Activated CD4-positive, alpha-beta T cell treated with anti-CD3 and anti-CD28 coated beads, Interleukin-2, amount 50 U/mL, for 4 hours (primary cell): Measurements from ENCODE around the gene FADS1.

Experiments used
- DNase-seq, 2 experiments: peaks; one replicate each; pipeline ENCODE4 v3.0.0-alpha.2; 2020

FADS1 gene

DNA sequence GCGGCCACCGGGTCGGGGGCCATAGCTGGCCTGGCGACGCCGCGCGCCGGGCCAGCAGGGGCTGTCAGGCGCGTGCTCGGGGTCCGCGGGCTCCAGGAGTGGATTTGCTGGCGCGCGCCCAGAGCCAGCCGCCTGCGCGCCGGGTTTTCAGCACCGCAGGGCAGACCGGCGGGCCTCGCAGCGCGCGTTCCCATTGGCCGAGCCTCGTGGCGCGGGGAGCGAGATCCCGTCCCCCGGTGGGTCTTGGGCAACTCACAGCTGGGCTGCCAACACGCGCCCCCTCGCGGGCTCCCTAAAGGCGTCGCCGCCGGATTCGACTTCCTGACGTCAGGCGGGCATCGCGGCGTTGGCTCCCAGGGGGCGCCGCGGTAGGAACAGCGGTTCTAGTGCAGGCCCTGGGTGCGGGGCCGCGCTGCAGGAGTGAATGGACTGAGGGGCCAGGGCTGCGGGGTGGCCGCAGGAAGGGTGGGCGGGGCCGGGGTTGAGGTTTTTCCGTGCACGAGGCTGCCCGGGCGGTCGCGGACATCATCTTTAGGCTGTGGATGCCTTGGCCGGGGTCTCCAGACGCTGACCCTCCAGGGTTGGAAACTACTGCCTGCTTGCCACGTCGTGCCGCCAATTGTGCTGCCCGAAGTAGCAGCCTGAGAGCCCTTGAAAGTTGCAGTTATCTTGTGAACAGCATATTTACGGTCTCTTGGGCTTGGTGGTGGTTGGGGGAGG, at the start of gene FADS1:
FADS1 (minus strand) TSS at position 268 of the 720 bp plus-strand sequence; CDS start at position 194, 74 bp downstream.
- peak; percentile 54 to 59 for DNase-seq

DNA sequence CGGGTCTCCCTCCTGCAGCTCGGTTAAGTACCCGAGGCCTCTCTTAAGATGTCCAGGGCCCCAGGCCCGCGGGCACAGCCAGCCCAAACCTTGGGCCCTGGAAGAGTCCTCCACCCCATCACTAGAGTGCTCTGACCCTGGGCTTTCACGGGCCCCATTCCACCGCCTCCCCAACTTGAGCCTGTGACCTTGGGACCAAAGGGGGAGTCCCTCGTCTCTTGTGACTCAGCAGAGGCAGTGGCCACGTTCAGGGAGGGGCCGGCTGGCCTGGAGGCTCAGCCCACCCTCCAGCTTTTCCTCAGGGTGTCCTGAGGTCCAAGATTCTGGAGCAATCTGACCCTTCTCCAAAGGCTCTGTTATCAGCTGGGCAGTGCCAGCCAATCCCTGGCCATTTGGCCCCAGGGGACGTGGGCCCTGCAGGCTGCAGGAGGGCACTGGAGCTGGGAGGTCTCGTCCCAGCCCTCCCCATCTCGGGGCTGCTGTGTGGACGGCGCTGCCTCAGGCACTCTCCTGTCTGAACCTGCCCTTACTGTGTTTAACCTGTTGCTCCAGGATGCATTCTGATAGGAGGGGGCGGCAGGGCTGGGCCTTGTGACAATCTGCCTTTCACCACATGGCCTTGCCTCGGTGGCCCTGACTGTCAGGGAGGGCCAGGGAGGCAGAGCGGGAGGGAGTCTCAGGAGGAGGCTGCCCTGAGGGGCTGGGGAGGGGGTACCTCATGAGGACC, 49.6 kb upstream of the FADS1 start:
- DNase-seq = no peak

DNA sequence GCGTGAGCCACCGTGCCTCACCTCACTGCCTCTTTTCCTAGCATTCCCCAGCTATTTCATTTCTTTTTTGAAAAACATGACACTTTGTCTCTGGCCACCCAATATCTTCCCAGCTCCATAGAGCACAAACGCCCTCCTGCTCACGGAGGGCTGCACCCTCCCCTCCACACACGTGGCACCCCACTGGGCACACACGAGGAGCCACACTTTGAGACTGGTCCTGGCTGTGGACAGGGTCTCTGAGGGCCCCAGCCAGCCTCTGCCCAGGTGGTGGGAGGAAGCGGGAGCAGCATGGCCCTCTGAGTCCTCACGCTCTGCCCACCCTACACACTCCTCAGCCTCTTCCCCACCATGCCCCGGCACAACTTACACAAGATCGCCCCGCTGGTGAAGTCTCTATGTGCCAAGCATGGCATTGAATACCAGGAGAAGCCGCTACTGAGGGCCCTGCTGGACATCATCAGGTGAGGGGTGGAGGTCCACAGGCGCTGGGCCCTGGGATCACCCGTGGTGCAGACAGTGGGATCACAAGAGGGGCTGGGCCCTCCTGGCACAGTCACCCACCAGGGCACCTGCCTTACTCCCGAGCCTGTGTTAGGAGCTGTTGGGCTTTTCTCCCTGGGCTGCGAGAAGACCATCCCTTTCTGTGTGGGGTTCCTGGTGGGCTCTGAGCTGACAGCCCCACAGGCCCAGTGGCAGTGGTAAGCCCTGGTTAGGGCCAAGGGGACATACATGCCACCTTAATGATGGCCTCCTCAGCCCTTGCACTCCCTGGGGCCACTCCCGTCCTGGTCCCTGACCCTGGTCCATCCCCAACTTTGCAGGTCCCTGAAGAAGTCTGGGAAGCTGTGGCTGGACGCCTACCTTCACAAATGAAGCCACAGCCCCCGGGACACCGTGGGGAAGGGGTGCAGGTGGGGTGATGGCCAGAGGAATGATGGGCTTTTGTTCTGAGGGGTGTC, 48.3 kb upstream of the FADS1 start:
- no peak for DNase-seq

DNA sequence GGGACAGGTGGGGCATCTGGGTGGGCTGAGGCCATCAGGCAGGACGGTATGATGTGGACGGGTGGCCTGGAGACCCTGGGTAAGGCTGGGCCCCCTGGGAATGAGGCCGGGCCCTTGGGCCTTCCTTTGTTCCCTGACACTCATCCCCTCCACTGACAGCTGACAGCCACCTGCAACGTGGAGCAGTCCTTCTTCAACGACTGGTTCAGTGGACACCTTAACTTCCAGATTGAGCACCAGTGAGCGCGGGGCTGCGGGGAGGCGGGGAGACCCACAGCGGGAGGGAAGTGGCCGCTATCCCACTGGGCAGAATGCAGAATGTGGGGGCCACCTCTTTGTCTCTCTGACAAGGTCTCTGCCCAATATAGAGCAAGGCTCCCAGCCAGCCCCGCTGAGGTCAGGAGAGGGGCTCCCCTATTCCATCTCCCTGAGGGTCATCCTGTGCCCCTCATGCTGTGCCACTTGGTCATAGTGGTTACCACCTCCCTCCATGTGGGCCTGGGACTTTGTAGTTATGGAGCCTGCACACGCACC, 46.8 kb upstream of the FADS1 start:
- no peak for DNase-seq

DNA sequence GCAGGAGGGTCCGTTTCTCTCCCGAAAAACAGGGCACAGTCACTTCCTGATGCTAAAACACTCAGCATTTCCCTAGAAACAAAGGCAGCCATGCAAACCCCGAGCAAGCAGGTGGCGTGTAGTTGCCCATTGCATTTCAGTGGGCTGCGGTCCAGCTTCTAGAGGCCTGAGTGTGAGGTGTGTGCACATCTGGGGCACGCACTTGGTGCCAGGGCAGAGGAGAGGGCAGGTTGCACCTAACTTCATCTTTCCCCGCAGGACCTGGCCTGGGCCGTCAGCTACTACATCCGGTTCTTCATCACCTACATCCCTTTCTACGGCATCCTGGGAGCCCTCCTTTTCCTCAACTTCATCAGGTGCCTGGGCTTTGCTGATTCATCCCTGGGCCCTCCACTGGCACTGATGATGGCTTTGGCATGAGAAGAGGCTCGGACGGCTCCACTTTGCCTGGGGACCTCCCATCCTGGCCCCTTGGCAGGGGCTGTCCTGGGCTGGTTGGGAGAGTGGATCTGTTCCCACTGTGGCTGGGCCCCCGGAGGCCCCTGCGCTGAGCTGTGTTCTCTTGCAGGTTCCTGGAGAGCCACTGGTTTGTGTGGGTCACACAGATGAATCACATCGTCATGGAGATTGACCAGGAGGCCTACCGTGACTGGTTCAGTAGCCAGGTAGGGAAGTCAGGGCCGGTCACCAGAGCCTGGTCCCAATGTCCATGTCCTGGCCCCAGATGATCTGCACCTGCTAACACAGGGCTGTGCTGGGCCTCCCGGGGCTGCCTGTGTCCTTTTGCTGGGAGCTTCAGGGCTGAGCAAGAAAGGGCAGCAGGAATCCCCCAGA, 46.1 kb upstream of the FADS1 start:
- DNase-seq = no peak

DNA sequence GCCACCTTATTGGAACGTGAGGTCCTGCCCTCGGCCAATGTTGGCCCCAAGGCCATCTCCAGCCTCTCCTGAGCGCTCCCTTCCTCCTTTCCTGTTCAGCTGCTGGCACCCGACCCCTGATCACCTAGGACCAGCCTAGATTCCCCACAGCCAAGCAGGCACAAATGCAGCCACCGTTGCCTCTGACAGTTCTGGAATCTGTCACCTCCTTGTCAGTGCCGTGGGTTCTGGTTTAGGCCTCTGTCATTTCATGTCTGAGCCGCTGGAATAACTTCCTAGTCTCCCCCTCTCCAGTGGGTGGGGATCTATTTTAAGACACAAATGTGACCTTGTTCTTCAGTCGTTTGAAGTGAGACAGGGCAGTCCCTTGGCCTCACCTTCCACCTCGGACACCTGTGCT, 44.8 kb upstream of the FADS1 start:
- DNase-seq = no peak

DNA sequence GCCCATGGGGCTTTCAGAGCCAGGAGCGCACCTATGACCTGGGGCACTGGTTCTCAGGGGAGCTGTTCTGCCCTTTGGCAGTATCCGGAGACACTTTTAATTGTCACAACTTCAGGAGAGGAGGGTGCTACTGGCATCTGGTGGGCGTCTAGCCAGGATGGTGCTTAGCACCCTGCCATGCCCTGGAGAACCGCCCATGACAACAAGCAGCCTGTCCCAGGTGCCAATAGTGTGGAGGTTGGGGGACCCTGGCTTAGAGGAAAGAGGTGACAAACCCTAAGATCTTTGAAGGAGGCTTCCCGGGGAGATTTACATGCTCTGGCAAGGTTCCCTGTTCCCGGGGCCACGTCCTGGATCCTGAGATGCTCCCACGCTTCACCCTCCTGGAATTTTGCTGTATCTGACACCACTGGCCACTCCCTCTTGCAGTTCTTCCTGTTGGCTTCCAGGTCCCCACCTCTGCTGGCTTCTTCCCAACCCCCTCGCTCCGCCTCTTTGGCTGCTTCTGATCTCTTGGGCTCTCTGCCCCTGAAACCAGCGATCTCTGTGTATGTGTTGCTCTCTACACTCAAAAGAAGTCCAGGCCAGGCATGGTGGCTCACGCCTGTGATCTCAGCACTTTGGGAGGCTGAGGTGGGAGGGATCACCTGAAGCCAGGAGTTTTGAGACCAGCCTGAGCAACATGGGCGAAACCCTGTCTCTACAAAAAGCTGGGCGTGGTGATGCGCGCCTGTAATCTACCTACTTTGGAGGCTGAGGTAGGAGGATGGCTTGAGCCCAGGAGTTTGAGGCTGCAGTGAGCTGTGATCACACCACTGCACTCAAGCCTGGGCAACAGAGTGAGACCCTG, 43.5 kb upstream of the FADS1 start:
- no peak for DNase-seq

DNA sequence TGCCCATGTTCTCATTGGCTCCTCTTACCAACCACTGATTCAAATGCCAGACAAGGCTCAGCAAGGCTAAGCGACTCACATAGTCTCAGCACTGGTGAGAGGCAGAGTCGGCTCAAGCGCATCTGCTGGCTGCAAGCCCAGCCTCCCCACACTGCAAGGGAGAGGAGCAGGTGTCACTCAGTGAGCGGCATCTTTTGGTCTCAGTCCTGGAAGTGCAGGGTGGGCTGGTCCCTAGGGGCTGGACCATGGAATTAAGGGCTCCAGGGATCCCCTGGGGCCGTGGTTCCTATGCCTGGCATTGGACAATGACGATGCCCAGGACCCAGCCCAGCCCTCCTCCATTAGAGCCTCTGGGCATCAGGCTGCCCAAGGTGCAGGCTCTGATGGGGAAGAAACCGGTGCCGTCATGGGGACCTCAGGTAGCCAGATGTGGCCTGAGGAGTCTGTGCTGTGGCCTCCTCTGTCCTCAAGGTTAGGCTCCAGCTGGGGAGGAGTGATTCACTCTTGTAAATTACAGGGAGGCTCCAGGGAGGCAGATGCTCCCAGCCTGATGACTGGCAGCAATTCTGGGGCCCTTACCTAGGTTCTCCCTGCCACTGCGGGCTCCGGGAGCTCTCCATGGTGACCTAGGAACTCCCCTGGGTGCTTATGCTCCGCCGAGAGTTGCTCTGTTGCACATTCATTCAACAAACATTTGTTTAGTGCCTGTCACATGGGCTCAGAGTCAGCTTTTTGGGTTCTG, 39.3 kb upstream of the FADS1 start:
- DNase-seq = no peak

DNA sequence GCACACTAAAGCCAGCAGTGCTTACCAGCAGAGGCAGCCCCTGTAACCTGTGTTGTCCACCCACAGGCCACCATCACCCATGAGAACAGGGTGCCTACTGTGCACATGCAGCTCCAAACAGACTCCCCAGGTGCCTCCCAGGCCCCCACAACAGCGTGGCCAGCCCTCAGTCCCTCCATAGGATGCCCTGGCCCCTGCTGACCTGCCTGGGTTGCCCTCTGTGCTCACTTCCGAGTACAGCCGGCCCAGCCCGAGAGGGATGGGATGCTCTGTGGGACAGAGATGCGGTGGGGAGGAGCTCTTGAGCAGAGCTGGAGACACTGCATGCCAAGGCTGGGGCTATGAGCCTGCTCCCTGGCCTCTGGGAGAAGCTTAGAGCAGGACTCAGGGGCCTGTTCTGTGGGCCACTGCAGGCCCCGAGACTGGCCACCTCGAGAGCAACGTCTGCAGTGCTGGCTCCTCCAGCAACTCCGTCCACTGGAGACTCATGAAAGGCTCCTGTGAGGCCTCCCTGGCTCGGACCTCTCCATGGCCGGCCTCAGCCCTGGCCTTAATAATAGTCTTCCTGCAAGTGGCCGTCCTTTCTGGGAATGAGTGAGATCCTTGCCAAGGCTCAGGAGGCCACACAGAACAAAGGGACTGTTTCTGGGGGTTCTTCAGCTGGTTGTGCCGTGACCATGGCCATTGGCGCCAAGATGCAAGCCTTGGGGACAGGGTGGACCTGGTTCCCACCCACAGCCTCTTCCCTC, 38.3 kb upstream of the FADS1 start:
- DNase-seq = no peak

DNA sequence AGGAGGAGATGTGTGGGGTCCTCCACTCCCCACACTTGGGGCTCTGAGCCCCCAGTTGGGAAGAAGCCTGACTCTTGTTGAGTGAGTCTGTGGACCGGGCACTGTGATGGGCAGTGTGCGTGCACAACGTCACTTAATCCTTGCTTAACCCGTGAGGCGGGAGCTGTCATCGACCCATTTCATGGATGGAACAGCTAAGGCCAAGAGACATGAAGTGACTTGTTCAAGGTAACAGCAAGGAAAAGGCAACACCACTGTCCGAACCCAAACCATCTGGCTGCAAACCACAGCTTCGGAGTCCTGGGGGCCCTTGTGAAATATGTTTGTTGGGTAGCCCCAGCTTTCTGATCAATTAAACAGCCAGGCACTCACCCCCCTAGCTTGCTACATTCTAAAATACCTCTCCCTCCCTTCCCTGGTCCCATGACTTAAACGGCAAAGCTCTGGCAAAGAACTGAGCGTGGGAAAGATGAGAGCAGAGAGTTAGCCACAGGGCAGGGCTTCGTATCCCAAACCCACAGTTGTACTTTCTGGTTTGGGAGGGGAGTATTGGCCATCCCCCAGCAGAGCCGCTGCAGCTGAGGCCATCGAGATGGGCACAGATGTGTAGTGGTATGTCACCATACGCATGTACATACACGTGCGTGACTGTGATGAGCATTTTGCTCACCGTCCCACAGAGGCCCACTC, 37.5 kb upstream of the FADS1 start:
- DNase-seq = no peak

DNA sequence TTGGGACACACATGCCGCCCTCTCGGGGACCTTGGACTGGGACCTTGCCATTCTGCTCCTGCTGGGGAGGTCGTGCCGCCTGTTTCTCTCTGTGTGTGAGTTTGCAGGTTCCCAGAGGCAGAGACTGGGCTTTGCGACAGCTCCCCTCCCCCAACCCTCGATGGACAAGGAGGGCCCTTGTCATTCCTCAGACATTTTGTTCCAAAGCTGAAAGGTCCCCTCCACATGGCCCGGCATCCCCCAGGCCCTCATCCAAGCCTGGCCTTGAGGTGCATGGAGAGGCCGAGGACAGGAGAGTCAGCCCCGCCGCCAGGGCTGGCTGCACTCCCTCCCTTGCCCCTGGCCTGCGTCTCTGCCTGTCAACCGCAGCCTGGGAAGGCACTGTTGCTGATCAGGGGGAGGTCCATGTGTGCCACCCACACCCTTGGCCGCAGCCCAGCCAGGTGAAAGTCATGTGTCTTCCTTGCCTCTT, 36.9 kb upstream of the FADS1 start:
- DNase-seq = no peak

DNA sequence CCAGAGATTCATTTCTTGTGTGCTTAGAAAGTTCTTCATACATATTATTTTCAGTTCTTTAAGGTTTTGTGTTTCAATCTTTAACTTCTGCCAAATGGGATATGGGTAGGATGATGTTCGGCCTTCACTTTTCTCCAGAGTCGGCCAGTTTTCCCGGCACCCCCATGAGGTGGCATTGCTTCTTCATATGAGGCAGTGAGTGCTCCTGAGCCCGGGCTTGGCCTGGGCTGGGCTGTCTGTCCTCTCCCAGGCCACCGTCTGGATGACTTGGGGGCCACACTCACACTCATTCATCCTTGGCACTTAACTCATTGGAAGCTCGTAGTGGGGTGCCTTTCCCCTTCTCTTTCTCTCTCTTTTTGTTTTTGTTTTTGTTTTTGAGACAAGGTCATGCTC, 35.1 kb upstream of the FADS1 start:
- no peak for DNase-seq

DNA sequence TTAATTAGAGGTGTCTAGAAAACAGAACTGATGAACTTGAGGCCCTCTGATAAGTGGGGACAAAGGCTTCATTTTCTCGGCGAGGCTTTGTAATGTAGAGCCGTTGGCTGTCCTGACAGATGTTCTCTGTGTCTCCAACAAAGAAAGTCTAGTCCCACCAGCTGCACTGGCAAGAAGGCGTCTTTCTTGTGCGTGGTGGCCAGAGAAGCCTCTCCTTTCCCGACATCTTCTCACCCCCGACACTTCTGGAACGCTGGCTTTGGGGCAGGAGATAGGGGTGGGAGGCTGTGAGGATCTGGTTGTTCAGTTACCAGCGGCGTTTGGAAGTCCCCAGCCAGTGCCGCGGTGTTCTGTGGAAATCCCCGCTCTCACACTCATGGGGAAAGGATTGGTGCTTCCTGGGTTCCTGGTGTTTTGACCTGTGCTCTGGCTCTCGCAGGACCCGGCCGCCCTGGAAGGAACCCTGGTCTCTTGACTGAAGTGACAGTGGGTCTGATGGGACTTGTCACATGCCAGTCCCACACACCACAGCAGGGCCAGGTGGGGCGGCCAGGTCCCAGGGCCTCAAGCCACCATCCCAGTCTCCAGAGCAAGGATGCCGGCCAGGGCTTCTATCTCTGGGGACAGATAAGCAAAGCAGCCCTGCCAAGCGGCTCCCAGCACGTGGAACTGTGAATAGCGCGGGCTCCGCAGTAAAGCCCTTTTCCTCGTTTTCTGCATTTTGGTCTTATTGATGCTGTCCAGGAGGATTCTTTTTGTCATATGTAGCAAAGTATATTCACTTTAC, 34.5 kb upstream of the FADS1 start:
- no peak for DNase-seq

DNA sequence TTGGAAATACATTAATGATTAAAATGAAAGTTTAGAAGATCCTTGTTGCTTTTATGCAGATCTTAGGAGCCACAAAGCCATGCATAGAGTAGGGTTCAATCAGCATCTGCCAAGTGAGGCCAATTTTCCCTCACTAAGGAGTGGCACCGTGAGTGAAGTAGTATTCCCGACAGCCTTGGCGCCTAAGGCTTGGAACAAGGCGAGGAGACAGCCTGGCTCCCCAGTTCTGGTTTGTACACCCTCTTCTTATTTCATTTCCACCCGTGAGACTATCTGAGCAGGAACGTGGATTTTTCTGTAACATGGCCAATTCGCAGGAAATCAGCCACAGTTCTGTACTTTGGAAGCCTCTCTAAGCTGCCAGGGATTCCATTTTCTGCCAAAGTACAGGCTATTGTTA, 33.9 kb upstream of the FADS1 start:
- no peak for DNase-seq

DNA sequence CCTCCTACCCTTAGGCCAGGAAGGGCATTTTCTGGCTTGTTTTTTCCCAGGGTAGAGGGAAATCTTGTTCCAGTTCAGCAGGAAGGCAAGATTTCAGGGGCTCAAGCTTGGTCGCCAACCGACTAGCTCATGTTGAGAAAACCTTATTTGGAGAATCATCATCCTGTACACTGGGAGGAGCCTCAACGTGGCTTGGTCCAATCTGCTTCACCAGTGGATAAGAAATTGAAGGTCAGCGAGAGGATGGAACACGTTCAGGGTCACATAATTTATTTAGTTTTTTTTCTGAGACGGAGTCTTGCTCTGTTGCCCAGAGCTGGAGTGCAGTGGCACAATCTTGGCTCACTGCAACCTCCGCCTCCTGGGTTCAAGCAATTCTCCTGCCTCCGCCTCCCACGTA, 31.8 kb upstream of the FADS1 start:
- DNase-seq = no peak

DNA sequence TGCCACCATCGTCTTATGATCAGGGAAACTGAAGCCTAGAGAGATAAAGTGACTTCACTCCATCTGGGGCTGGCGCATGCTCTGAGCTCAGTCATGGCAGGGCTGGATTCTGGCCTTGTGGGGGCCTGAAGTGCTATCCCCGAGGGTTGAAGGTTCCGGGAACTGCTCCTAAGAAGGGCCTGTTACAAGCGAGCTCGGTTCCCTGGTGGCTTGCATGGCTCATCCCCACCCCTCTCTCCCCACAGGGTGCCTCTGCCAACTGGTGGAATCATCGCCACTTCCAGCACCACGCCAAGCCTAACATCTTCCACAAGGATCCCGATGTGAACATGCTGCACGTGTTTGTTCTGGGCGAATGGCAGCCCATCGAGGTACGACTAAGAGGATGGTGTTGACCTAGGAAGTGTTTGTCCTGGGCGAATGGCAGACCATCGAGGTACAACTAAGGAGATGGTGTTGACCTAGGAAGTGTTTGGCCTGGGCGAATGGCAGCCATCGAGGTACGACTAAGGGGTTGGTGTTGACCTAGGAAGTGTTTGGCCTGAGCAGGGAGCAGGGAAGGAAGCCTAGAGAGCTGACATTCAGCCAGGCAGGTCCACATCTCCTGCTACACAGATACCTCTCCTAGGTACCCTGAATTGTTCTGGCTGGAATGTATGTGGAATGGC, 31.2 kb upstream of the FADS1 start:
- DNase-seq = no peak

DNA sequence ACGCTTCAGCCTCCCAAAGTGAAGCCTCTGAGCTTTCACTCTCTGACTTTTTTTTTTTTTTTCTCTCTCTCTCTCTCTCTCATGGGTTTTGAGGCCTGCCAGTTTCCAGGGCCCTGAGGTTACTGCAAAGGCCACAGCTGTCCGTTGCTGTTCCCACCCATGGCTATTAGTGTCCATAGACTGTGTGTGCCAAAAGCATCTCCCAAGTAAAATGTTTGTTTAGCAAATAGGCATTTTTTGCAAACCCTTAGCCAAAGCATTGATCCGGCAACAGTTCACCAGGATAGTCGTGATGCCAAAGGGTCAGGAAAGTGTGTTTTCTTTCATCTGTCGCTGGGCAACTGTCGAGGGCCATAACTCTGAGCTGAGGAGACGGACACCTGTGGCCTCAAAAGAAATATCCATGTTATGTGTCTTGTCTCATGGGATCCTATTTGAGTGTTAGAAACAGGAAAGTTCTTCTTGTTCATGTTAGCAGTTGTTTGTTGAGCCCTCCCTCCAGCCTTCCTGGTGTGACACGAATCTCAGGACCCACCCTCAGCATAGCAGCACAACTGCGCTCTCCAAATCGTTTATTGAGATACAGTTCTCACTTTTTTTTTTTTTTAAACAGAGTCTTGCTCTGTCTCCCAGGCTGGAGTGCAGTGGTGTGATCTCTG, 29.7 kb upstream of the FADS1 start:
- DNase-seq = no peak
